HCT116 (cell line): Measurements from ENCODE around the gene TCP1. TPM values are rescaled to one million over a fixed set of nuclear protein-coding genes. Genes with fewer than 3 reads are reported as not detected.
"Not testable (repeated sequence)": the region's sequence is repeated elsewhere in the genome, so short reads cannot be mapped to it uniquely, and the experiment has no call there.

Experiments used
- ATAC-seq: fragments of 200-7000 bp; cut with Tn5 transposase; 2 replicates; pipeline ENCODE4 v1.9.1; 2020; ENCODE audit warnings: mild to moderate bottlenecking, moderate library complexity
- BruUV-seq: library from RNA; stranded (reverse); fragments of 400-500 nt; replicated peaks from 2 replicates; lab custom pipeline; 2021; lab: Mats Ljungman, UMichigan
- CTCF ChIA-PET: fragments of 300-600 bp; sonication (Branson Sonifier 250); formaldehyde crosslinking; loops from one replicate; lab custom pipeline; 2021; ENCODE audit warnings: antibody characterized with exemption; lab: Charles Lee
- POLR2A ChIA-PET: fragments of 300-600, 350-600 bp; sonication (Branson Sonifier 250); formaldehyde crosslinking; loops from one replicate; lab custom pipeline; 2021; ENCODE audit warnings: antibody characterized with exemption; lab: Charles Lee
- RAD21 ChIA-PET, 2 experiments: fragments of 300-600 bp; sonication (Branson Sonifier 250); formaldehyde crosslinking; loops; one replicate each; lab custom pipeline; 2023; ENCODE audit warnings: low total read pairs in 2 of 2; ENCODE audit not compliant: uncharacterized antibody in 2 of 2, unreplicated experiment in 2 of 2, low non-redundant PET in 1 of 2; lab: Charles Lee
- DNase-seq: peaks from one replicate; pipeline ENCODE4 v3.0.0-alpha.2; 2010; ENCODE audit warnings: low read depth, low spot score
- H2AFZ ChIP-seq: fragments of 200-600 bp; shearing (Covaris generic), sonication (generic); 2 replicates; pipeline ENCODE4 v1.6.1; 2017; ENCODE audit warnings: low read depth, mixed run types, mixed read lengths, antibody characterized with exemption, low read length; ENCODE audit not compliant: poor library complexity, severe bottlenecking
- H3K27ac ChIP-seq: 2 replicates; pipeline ENCODE4 v1.5.1; 2012; ENCODE audit warnings: low read depth, low read length
- H3K27me3 ChIP-seq: fragments of 200-600 bp; sonication (generic); 2 replicates; pipeline ENCODE4 v1.6.1; 2016; ENCODE audit warnings: mixed run types, low read length, mixed read lengths; ENCODE audit not compliant: insufficient read depth
- H3K36me3 ChIP-seq, 2 experiments: fragments of 200-500 bp in 1 of 2; fragments of 200-600 bp in 1 of 2; sonication (Bioruptor generic) in 1 of 2; sonication (generic) in 1 of 2; 2 replicates each; pipeline versions ENCODE4 v1.5.1 to v1.6.1; 2014 to 2016; ENCODE audit warnings: low read length in 2 of 2, inconsistent platforms in 1 of 2, mixed read lengths in 1 of 2, mixed run types in 1 of 2; ENCODE audit not compliant: insufficient read depth in 2 of 2, control insufficient read depth in 1 of 2
- H3K4me1 ChIP-seq, 2 experiments: fragments of 200-600 bp in 1 of 2; sonication (generic) in 1 of 2; 2 replicates each; pipeline versions ENCODE4 v1.5.1 to v1.6.1; 2012 to 2017; ENCODE audit warnings: low read length in 2 of 2, inconsistent platforms in 1 of 2, mild to moderate bottlenecking in 1 of 2, mixed read lengths in 1 of 2, mixed run types in 1 of 2, moderate library complexity in 1 of 2; ENCODE audit not compliant: insufficient read depth in 2 of 2, control insufficient read depth in 1 of 2
- H3K4me2 ChIP-seq: fragments of 200-600 bp; sonication (generic); 2 replicates; pipeline ENCODE4 v1.6.1; 2017; ENCODE audit warnings: mixed run types, low read length, mixed read lengths
- H3K4me3 ChIP-seq, 2 experiments: fragments of 200-600 bp in 1 of 2; sonication (generic) in 1 of 2; replicated peaks in 1 of 2; 2 replicates each; pipeline ENCODE4 v1.5.1; 2011 to 2016; ENCODE audit warnings: low read length in 2 of 2, control low read depth in 1 of 2, low read depth in 1 of 2, mild to moderate bottlenecking in 1 of 2, mixed read lengths in 1 of 2, mixed run types in 1 of 2
- H3K79me2 ChIP-seq: fragments of 200-600 bp; sonication (generic); 2 replicates; pipeline ENCODE4 v1.6.1; 2017; ENCODE audit warnings: mild to moderate bottlenecking, mixed run types, low read length, moderate library complexity, mixed read lengths; ENCODE audit not compliant: insufficient read depth
- H3K9ac ChIP-seq: fragments of 200-600 bp; sonication (generic); 2 replicates; pipeline ENCODE4 v1.6.1; 2016; ENCODE audit warnings: low read length, mixed read lengths
- H3K9me2 ChIP-seq: fragments of 200-600 bp; sonication (generic), shearing (Covaris generic); 2 replicates; pipeline ENCODE4 v1.6.1; 2017; ENCODE audit warnings: mixed run types, mild to moderate bottlenecking, moderate library complexity; ENCODE audit not compliant: insufficient read depth
- H3K9me3 ChIP-seq, 2 experiments: fragments of 200-500 bp in 1 of 2; fragments of 200-600 bp in 1 of 2; sonication (Bioruptor generic) in 1 of 2; sonication (generic) in 1 of 2; 2 replicates each; pipeline ENCODE4 v1.6.1; 2014 to 2017; ENCODE audit warnings: low read length in 2 of 2, mixed read lengths in 2 of 2, inconsistent platforms in 1 of 2, low read depth in 1 of 2, mild to moderate bottlenecking in 1 of 2, mixed run types in 1 of 2, moderate library complexity in 1 of 2; ENCODE audit not compliant: control insufficient read depth in 1 of 2, insufficient read depth in 1 of 2
- H4K20me1 ChIP-seq: fragments of 200-600 bp; sonication (generic), shearing (Covaris generic); 2 replicates; pipeline ENCODE4 v1.6.1; 2017; ENCODE audit warnings: mixed run types, mild to moderate bottlenecking, moderate library complexity; ENCODE audit not compliant: insufficient read depth
- CBX3 ChIP-seq: IDR thresholded peaks from 2 replicates; pipeline ENCODE4 v1.6.1; 2012; ENCODE audit warnings: low read depth
- intact Hi-C: fragments of 100-400 bp; cut with micrococcal nuclease; formaldehyde crosslinking; loops from 2 replicates; pipeline ENCODE4 v1.10.0; 2022
- total RNA-seq: library from RNA; stranded (reverse); gene quantifications from one replicate; pipeline ENCODE4 v1.2.1, GENCODE V29; 2021; ENCODE audit not compliant: unreplicated experiment

Gene TCP1
- total RNA-seq, 1 experiment from 2014 or later = 447 TPM

DNA sequence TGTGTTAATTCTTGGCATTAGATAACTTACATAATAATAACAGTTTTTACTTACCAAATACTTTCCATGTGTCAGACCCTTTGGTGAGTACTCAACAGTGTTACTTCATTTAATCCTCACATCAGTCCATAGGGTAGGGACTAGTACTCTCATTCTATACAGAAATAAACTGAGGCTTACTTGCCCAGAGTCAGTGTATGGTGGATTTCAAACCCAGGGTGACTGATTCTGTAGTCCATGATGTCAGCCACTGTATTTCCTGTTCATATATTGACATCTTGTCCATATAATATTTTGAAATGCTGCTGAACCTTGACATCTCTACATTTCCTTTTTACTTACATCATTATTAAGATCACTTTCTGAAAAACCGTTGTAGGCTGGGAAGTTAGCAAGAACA, 8.2 kb upstream of the TCP1 start:
- ChIA-PET POLR2A (no interaction called here), CTCF (no interaction called here)
- no peak for ATAC-seq

DNA sequence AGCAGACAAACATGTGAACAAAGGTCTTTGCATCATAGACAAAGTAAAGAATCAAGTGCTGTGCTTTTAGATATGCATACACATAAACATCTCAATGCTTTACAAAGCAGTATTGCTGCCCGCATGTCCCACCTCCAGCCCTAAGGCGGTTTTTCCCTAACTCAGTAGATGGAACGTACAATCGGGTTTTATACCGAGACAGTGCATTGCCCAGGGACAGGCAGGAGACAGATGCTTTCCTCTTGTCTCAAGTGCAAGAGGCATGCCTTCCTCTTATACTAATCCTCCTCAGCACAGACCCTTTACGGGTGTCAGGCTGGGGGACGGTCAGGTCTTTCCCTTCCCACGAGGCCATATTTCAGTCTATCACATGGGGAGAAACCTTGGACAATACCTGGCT, 5.6 kb upstream of the TCP1 start:
- H3K9me2 ChIP-seq, DNase-seq, H3K9ac ChIP-seq, ATAC-seq, H3K27ac ChIP-seq, H3K9me3 ChIP-seq, POLR2A ChIA-PET, H3K4me2 ChIP-seq, CTCF ChIA-PET, H2AFZ ChIP-seq, H3K27me3 ChIP-seq, H3K4me3 ChIP-seq, RAD21 ChIA-PET, H4K20me1 ChIP-seq, BruUV-seq: not testable (repeated sequence)
- peaks cover 5 to 12% of the 10 kb centered on the region in 2 experiments; a peak in 3 of 4 replicates for H3K4me1 ChIP-seq
- intact Hi-C loops = loop anchor here (5.0 kb wide), 1 partner anchor 177 kb away; no protein-coding TSS in a partner anchor
- H3K79me2 ChIP-seq = peaks cover 72% of the 10 kb centered on the region
- peaks cover 34 to 37% of the 10 kb centered on the region in 2 experiments for H3K36me3 ChIP-seq

More for the DNA sequence above, 8.2 kb upstream of the TCP1 start:
- Histone ChIP-seq H3K4me1 (no peaks in the 10 kb centered on the region), H3K9me2 (no peaks in the 10 kb centered on the region), H3K4me2 (no peak overlapping the region), H2AFZ (no peak overlapping the region), H3K9ac (no peak overlapping the region), H3K27me3 (no peaks in the 10 kb centered on the region), H3K79me2 (peaks cover 50% of the 10 kb centered on the region), H3K36me3 (peaks cover 30 to 34% of the 10 kb centered on the region in 2 experiments), H3K4me3 (no peak overlapping the region), H3K9me3 (no peaks in the 10 kb centered on the region), H4K20me1 (peaks cover 4% of the 10 kb centered on the region), H3K27ac (no peak overlapping the region)
- intact Hi-C loops = loop anchor here (5.0 kb wide), 1 partner anchor 175 kb away; no protein-coding TSS in a partner anchor
- no peak for TF ChIP-seq CBX3
- RAD21 ChIA-PET = no interaction called here
- DNase-seq = no peak
- BruUV-seq = no TSS peak
